Chondrocyte (in vitro differentiated cells): ENCODE data around the gene MAP1A. TPM values are rescaled to one million over a fixed set of nuclear protein-coding genes. Genes with fewer than 3 reads are reported as not detected.

Experiments used
- DNase-seq: peaks from one replicate; pipeline ENCODE4 v3.0.0; 2021; ENCODE audit warnings: mixed read lengths, low spot score
- H3K27ac Mint-ChIP-seq: one replicate; pipeline ENCODE4 v1.8.0; 2021; ENCODE audit warnings: mild to moderate bottlenecking, moderate library complexity, mixed read lengths; ENCODE audit not compliant: unreplicated experiment
- H3K27me3 Mint-ChIP-seq: 2 replicates; pipeline ENCODE4 v1.8.0; 2021; ENCODE audit warnings: low read depth, mixed read lengths
- H3K36me3 Mint-ChIP-seq: 2 replicates; pipeline ENCODE4 v1.8.0; 2021; ENCODE audit warnings: low read depth, mixed read lengths
- H3K4me1 Mint-ChIP-seq: 2 replicates; pipeline ENCODE4 v1.8.0; 2021; ENCODE audit warnings: low read depth, mild to moderate bottlenecking, mixed read lengths
- H3K4me3 Mint-ChIP-seq: one replicate; pipeline ENCODE4 v1.8.0; 2021; ENCODE audit warnings: mild to moderate bottlenecking, moderate library complexity, mixed read lengths; ENCODE audit not compliant: unreplicated experiment
- H3K9me3 Mint-ChIP-seq: 2 replicates; pipeline ENCODE4 v1.8.0; 2021; ENCODE audit warnings: low read depth, mixed read lengths
- total RNA-seq: library from RNA; stranded (reverse); gene quantifications from 3 replicates; pipeline ENCODE4 v1.2.1, GENCODE V29; 2021
- TF ChIP-seq, protein P1 (sequence below): fragments of 200-600 bp; sonication (generic); IDR thresholded peaks from 2 replicates; pipeline ENCODE4 v1.5.0; 2021; ENCODE audit warnings: antibody characterized with exemption, mild to moderate bottlenecking, moderate library complexity

Gene MAP1A
- total RNA-seq, 1 donor from 2014 or later, result 96.3 TPM

DNA sequence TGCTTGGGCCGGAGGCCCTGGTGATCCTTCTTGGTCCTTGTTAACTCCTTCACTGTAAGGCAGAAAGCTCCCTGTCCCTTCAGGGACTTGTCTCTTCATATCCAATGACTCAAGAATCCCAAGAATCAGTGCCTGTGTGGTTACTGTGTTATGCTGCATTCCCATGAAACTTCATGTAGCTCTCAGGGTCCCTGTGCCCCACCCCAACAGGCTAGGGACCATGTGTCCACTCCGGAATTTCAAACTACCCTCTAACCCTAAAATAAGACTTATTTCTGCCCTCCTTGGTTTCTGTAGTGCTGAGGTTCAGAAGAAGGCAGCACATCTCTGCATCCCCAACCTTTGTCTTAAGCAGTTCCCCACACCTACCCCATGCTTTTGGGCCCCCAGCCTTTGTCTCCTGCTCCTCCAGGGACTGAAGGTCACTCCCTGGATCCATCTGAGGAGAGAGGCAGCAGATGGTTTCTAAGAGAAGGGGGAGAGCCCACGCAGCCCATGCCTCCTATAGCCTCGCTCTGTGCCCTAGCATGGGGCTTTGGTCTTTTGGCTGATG is 531 bp upstream of the MAP1A start:
- no peak for DNase-seq
- peaks cover 16% of the 10 kb centered on the region for H3K36me3 Mint-ChIP-seq
- H3K27ac Mint-ChIP-seq, result peak overlapping the region; percentile 94
- TF ChIP-seq, protein P1, sequence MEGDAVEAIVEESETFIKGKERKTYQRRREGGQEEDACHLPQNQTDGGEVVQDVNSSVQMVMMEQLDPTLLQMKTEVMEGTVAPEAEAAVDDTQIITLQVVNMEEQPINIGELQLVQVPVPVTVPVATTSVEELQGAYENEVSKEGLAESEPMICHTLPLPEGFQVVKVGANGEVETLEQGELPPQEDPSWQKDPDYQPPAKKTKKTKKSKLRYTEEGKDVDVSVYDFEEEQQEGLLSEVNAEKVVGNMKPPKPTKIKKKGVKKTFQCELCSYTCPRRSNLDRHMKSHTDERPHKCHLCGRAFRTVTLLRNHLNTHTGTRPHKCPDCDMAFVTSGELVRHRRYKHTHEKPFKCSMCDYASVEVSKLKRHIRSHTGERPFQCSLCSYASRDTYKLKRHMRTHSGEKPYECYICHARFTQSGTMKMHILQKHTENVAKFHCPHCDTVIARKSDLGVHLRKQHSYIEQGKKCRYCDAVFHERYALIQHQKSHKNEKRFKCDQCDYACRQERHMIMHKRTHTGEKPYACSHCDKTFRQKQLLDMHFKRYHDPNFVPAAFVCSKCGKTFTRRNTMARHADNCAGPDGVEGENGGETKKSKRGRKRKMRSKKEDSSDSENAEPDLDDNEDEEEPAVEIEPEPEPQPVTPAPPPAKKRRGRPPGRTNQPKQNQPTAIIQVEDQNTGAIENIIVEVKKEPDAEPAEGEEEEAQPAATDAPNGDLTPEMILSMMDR, result no peak
- peaks cover 51% of the 10 kb centered on the region for H3K4me1 Mint-ChIP-seq
- no peaks in the 10 kb centered on the region for H3K9me3 Mint-ChIP-seq
- peak overlapping the region; percentile 99 for H3K4me3 Mint-ChIP-seq
- H3K27me3 Mint-ChIP-seq, result no peaks in the 10 kb centered on the region

DNA sequence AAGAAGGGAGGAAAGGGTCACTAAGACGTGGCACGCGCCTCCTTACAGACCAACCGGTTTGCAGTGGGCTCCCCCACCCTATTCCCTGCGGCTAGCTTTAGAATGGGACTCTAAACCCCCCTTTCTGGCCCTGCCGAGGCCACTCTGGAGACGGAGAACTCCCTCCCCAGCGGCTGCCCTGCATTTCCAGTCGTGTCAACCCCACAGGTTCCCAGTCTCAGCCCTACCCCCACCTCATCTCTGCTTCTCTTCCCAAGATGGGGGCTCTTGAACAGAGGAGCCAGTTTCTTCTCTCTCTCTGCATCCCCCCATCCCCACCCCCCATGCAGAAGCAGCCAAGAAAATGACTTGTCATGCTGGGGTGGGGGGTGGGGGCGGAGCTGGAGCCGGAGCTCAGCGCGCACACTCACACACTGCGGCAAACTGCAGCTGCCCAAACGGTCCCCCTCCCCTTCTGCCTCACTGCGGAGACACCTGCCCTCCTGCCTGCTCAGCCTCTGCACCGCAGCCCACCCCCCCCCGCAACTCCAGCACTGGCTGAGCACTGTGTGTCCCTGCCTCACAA is 871 bp downstream of the MAP1A start:
- peaks cover 51% of the 10 kb centered on the region for H3K4me1 Mint-ChIP-seq
- H3K27ac Mint-ChIP-seq, result peak overlapping the region; percentile 91
- TF ChIP-seq, protein P1, result no peak
- no peaks in the 10 kb centered on the region for H3K27me3 Mint-ChIP-seq
- peak overlapping the region; percentile 99 for H3K4me3 Mint-ChIP-seq
- H3K36me3 Mint-ChIP-seq, result peaks cover 28% of the 10 kb centered on the region
- peak; percentile 81 for DNase-seq
- H3K9me3 Mint-ChIP-seq, result no peaks in the 10 kb centered on the region

DNA sequence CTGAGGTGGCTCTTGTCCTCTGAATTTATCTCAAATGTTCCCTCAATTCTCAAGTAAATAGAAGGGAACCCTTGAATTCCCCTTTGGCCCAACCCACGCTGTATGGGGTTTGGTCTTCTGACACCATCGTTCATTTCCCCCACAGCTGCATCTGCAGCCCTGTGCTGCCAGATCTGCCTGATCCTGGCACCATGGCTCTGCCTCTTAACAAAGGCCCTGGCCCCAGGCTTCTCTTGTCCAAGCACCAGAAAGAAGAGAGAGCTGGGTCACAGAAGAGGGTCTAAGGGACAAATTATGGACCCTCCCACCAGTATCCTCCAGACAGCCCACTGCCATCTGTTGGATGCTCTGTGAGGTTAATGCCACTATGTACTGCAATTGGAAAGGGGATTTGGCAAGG is 1.8 kb downstream of the MAP1A start:
- Mint-ChIP-seq H3K27me3 (no peaks in the 10 kb centered on the region), H3K36me3 (peaks cover 37% of the 10 kb centered on the region), H3K4me1 (peaks cover 43% of the 10 kb centered on the region), H3K9me3 (no peaks in the 10 kb centered on the region), H3K27ac (peak overlapping the region; percentile 91), H3K4me3 (peak overlapping the region; percentile 99)
- TF ChIP-seq, protein P1, result no peak
- DNase-seq, result peak; percentile 30

DNA sequence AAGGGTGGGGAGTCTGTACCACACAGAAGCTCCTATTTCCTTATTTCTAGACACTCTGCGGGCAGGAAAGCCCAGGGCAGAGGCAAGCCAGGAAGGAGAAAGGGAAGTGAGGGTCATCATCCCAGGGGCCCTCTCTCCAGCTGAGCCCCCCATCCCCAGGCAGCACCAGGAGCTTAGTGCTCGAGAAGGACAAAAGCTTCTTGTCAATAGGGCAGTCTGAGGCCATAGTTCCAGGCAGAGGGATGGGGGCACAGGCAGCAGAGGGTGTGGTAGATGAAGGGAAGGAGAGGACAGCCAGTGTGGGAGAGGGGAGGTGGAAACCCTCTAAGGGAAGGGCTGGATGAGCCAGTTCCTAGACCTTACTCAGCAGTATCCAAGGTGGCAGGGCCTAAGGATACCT is 2.7 kb downstream of the MAP1A start:
- Mint-ChIP-seq H3K36me3 (peaks cover 42% of the 10 kb centered on the region), H3K9me3 (no peaks in the 10 kb centered on the region), H3K4me3 (no peak overlapping the region), H3K27me3 (no peaks in the 10 kb centered on the region), H3K4me1 (peaks cover 37% of the 10 kb centered on the region), H3K27ac (no peak overlapping the region)
- TF ChIP-seq, protein P1, result no peak
- peak; percentile 53 for DNase-seq

DNA sequence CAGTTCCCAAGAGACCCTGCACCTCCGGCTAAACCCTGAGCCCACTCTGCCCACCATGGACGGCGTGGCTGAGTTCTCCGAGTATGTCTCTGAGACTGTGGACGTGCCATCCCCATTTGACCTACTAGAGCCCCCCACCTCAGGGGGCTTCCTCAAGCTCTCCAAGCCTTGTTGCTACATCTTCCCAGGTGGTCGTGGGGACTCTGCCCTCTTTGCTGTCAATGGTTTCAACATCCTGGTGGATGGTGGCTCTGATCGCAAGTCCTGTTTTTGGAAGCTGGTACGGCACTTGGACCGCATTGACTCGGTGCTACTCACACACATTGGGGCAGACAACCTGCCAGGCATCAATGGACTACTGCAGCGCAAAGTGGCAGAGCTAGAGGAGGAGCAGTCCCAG is 4.0 kb downstream of the MAP1A start:
- Mint-ChIP-seq H3K4me3 (no peak overlapping the region), H3K27ac (no peak overlapping the region), H3K4me1 (peaks cover 25% of the 10 kb centered on the region), H3K27me3 (no peaks in the 10 kb centered on the region), H3K36me3 (peaks cover 55% of the 10 kb centered on the region), H3K9me3 (no peaks in the 10 kb centered on the region)
- TF ChIP-seq, protein P1, result no peak
- peak; percentile 51 for DNase-seq
